Mesodermal cell (in vitro differentiated cells): Measurements from ENCODE around the gene NOL3.

ENCODE experiments used
- H3K27ac ChIP-seq: 2 replicates; pipeline ENCODE4 v1.7.0; 2013; ENCODE audit warnings: mild to moderate bottlenecking, low read depth, low read length, moderate library complexity; ENCODE audit not compliant: severe bottlenecking
- H3K36me3 ChIP-seq: 2 replicates; pipeline ENCODE4 v1.7.1; 2013; ENCODE audit warnings: mild to moderate bottlenecking, low read length, moderate library complexity; ENCODE audit not compliant: control insufficient read depth, insufficient read depth
- H3K4me1 ChIP-seq: one replicate; pipeline ENCODE4 v1.7.1; 2013; ENCODE audit warnings: mild to moderate bottlenecking, low read length; ENCODE audit not compliant: insufficient read depth, control insufficient read depth, poor library complexity, severe bottlenecking
- H3K4me3 ChIP-seq: 2 replicates; pipeline ENCODE4 v1.7.0; 2013; ENCODE audit warnings: low read length, control low read depth, mild to moderate bottlenecking; ENCODE audit not compliant: insufficient read depth, poor library complexity, severe bottlenecking; ENCODE audit errors: extremely low read depth
- H3K9me3 ChIP-seq: 2 replicates; pipeline ENCODE4 v1.7.1; 2013; ENCODE audit warnings: mild to moderate bottlenecking, low read length, moderate library complexity; ENCODE audit not compliant: control insufficient read depth
- WGBS, 2 experiments: methylation state at CpG; one replicate each; pipeline ENCODE4 v1.1.5; 2013; ENCODE audit warnings: missing lambda C conversion rate in 2 of 2; ENCODE audit not compliant: insufficient coverage in 2 of 2; 5-methylcytosine and 5-hydroxymethylcytosine counted together

The NOL3 gene

DNA sequence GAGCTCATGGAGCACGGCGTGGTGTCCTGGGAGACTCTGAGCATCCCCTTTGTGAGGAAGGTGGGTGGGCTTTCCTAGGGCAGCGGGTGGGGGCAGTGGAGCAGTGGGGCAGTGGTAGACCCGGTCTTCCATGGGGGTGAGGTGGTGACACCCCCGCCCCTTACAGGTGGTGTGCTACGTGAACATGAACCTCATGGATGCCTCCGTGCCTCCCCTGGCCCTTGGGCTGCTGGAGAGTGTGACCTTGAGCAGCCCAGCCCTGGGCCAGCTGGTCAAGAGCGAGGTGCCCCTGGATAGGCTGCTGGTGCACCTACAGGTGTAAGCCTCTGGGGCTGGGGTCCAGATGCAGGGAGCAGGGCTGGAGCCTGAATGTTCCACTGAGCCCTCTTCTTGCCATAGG is 30.2 kb downstream of the NOL3 start:
- 94 to 100% methylated on average over 7 to 8 of the region's 8 CpGs for WGBS, 2 experiments
- peaks cover 82% of the 10 kb centered on the region for H3K36me3 ChIP-seq

DNA sequence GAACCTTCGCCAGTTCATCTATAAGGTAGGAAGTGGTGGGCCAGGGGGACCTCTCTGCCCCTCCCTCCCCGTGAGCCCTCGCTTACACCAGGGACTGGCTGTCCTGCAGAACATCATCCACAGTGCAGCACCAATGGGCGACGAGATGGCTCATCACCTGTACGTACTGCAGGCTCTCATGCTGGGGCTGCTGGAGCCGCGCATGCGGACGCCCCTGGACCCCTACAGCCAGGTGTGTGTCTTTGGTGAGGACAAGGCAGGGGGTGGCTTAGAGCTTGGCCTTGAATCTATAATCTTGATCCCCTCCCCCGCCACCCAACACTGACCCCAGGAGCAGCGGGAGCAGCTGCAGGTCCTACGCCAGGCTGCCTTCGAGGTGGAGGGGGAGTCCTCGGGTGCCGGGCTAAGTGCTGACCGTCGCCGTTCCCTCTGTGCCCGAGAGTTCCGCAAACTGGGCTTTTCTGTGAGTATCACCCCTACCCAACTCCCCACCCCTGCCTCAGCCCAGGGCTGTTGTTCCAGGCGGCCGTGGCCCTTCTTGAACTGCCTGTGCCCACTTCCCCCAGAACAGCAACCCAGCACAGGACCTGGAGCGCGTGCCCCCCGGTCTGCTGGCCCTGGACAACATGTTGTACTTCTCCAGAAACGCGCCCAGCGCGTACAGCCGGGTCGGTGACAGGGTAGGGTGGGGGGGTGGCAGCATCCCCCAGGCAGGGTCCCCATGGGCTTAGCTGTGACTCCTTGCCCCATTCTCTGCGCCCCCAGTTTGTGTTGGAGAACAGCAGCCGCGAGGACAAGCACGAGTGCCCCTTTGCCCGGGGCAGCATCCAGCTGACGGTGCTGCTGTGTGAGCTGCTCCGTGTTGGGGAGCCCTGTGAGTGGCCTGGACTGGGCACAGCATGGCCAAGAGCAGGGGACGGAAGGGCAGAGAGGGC is 31.3 kb downstream of the NOL3 start:
- no peak overlapping the region for H3K27ac ChIP-seq
- 96 to 97% methylated on average over 26 to 35 of the region's 40 CpGs for WGBS, 2 experiments
- H3K9me3 ChIP-seq = no peaks in the 10 kb centered on the region
- peaks cover 71% of the 10 kb centered on the region for H3K36me3 ChIP-seq
- H3K4me1 ChIP-seq = no peaks in the 10 kb centered on the region
- H3K4me3 ChIP-seq = no peak overlapping the region

More for the DNA sequence above, 30.2 kb downstream of the NOL3 start:
- no peak overlapping the region for H3K4me3 ChIP-seq
- H3K4me1 ChIP-seq = no peaks in the 10 kb centered on the region
- H3K27ac ChIP-seq = no peak overlapping the region
- no peaks in the 10 kb centered on the region for H3K9me3 ChIP-seq

DNA sequence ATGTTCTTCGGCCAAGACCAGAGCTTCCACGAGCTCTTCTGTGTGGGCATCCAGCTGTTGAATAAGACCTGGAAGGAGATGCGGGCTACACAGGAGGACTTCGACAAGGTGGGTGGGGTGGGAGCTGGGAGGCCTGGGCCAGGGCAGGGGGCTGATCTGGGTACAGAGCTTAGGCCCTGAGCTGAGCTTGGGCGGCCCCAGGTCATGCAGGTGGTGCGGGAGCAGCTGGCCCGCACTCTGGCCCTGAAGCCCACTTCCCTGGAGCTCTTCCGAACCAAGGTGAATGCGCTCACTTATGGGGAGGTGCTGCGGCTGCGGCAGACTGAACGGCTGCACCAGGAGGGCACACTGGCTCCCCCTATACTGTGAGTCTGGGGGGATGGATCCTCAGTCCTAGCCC is 32.1 kb downstream of the NOL3 start:
- Histone ChIP-seq H3K27ac (no peak overlapping the region), H3K9me3 (no peaks in the 10 kb centered on the region), H3K4me1 (peaks cover 1% of the 10 kb centered on the region), H3K4me3 (no peak overlapping the region), H3K36me3 (peaks cover 64% of the 10 kb centered on the region)
- WGBS, 2 experiments = 97 to 99% methylated on average over 9 to 10 of the region's 12 CpGs

GRCh38 chr16:67202956-67203493 is 32.7 kb downstream of the NOL3 start:
- Histone ChIP-seq H3K4me3 (no peak overlapping the region), H3K9me3 (no peaks in the 10 kb centered on the region), H3K27ac (no peak overlapping the region), H3K4me1 (peaks cover 7% of the 10 kb centered on the region), H3K36me3 (peaks cover 58% of the 10 kb centered on the region)
- WGBS, 2 experiments = 96 to 97% methylated on average over 15 to 21 of the region's 23 CpGs

GRCh38 chr16:67204076-67204475 is 33.7 kb downstream of the NOL3 start:
- WGBS, 2 experiments = 100% methylated on average over 4 of the region's 4 CpGs
- Histone ChIP-seq H3K4me1 (peaks cover 7% of the 10 kb centered on the region), H3K4me3 (no peak overlapping the region), H3K27ac (no peak overlapping the region), H3K36me3 (peaks cover 47% of the 10 kb centered on the region), H3K9me3 (no peaks in the 10 kb centered on the region)

DNA sequence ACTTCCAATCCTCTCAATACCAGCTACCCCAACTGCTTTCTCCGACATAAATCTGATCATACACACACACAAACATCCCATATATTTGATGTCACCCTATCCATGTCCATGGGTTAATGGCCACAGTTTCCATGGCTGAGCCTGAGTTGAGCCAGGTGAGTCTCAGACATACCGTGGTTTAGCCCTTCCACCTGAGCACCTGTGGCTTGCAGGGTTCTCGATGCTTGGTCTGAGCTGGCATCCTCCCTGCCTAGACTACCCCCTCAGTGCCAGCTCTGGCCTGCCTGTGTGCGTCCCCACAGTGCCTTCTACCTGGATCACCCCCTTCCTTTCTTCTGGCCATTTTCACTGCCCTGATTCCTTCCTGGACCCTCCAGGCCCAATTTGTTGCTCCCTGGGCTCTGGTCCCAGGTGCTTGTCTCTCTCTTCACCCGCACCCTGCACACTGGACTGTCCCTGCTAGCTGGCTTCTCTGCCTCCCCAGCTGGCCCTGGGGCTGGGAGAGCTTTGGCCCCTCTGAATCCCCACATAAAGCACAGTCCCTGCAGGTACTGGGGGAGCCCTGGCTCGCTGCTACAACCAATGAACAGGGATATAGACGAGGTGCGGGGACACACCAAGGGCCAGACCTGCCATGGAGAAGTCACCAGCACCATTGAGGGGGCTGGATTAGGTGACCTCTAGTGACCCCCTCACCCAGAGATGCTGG is 35.9 kb downstream of the NOL3 start:
- no peak overlapping the region for H3K4me3 ChIP-seq
- H3K27ac ChIP-seq = no peak overlapping the region
- no peaks in the 10 kb centered on the region for H3K9me3 ChIP-seq
- peaks cover 7% of the 10 kb centered on the region for H3K4me1 ChIP-seq
- peaks cover 37% of the 10 kb centered on the region for H3K36me3 ChIP-seq
- 89 to 96% methylated on average over 6 to 8 of the region's 8 CpGs for WGBS, 2 experiments

DNA sequence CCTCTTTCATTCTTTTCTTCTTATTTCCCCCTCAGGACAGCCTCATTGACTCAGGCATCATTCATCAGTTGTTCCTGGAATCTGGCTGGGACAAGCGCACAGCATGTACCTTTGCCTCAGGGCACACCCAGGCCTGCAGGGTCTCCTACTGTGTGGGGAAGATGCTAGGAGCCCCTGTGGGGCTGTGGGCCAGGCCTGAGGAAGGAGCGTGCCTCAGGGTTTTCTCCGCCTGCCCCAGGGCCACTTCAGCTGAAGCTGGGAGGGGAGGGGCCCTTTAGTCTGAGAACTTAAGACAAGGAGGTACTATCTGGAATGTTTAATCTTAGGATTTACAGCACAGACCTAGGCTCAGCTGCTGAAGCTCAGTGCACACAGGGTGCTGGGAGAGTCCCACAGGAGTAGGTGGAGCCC is 36.5 kb downstream of the NOL3 start:
- peaks cover 7% of the 10 kb centered on the region for H3K4me1 ChIP-seq
- 81 to 89% methylated on average over 3 of the region's 3 CpGs for WGBS, 2 experiments
- no peaks in the 10 kb centered on the region for H3K9me3 ChIP-seq
- peaks cover 31% of the 10 kb centered on the region for H3K36me3 ChIP-seq
- peak overlapping the region; percentile 6 for H3K27ac ChIP-seq
- no peak overlapping the region for H3K4me3 ChIP-seq

DNA sequence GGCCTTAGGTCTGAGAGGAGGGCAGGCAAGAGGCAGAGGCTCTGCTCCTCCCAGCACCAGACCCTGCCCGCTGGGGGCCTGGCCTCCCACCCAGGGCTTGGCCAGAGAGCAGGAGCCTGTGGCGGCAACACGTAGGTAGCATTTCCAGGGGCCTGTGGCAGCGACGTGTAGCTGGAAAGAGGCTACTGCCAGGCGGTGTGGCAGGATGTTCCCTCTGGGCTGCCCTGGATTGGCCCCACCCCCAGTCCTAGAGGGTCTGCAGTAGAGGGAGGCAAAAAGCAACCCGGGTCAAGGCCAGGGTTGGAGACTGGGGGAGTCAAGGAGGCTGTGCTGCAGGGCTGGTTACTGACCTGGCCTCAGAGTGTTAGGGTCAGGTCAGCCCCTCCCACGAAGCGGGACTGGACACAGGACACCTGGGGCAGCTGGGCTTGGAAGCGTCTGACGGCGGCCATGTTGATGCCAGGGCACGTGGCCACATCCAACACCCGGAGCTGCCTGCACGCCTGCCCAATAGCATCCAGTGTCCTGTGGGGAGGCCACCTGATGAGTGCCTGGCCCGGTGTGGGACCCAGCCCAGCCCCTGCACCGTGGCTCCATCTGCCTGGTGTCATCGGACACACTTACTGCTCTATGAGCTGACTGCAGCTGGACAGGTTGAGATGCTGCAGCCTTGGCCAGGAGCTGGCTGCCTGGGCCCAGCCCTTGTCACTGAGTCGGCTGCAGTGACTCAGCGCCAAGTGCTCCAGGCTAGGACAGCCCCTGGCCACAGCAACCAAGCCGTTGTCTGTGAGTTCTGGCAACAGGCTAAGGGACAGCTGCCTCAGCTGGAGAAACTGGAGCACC is 37.1 kb downstream of the NOL3 start:
- Histone ChIP-seq H3K4me1 (peaks cover 7% of the 10 kb centered on the region), H3K36me3 (peaks cover 25% of the 10 kb centered on the region), H3K9me3 (no peaks in the 10 kb centered on the region), H3K4me3 (no peak overlapping the region), H3K27ac (peak overlapping the region; percentile 6)
- WGBS, 2 experiments = 80 to 87% methylated on average over 20 of the region's 21 CpGs

DNA sequence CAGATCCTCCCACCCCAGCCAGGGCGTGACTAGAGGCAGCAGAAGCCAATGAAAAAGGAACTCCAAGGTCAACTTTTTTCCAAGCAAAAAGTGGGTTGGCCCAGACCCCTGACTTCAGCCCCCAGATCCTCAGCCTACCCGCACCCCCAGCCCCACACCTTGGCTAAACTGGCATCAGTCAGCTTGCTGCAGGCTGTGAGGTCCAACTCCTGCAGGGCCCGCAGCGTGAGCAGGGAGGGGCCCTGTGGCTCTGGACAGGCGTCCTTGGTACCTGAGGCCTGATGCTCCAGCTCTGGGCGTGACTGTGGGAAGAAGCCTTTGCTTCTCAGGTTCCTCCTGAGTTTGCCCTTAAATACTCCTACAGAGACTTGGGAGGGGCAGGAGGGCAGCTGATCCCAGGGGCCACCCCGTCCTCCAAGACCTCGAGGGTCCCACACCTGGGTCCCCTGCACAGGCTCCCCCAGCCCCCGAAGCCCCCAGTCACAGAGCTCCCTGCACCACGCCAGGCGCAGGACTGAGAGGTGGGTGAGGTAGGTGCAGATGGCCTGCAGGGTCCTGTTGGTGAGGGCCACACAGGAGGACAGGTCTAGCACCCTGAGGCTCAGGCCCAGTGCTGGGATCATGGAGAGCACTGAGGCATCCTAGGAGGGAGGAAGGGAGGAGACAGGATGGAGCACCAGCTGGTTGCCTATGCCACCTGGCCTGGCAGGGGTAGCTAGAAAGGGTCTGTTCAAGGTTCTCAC is 38.0 kb downstream of the NOL3 start:
- peaks cover 13% of the 10 kb centered on the region for H3K4me1 ChIP-seq
- H3K27ac ChIP-seq = no peak overlapping the region
- 93% methylated on average over 6 to 8 of the region's 11 CpGs for WGBS, 2 experiments
- H3K36me3 ChIP-seq = peaks cover 16% of the 10 kb centered on the region
- H3K4me3 ChIP-seq = no peak overlapping the region
- no peaks in the 10 kb centered on the region for H3K9me3 ChIP-seq

GRCh38 chr16:67209565-67209964 is 39.2 kb downstream of the NOL3 start:
- Histone ChIP-seq H3K36me3 (peaks cover 4% of the 10 kb centered on the region), H3K27ac (no peak overlapping the region), H3K4me3 (no peak overlapping the region), H3K4me1 (peaks cover 13% of the 10 kb centered on the region), H3K9me3 (no peaks in the 10 kb centered on the region)
- 90 to 100% methylated on average over 1 to 5 of the region's 8 CpGs for WGBS, 2 experiments
